ENCODE results near the gene MYO1H. TPM values are rescaled to one million over a fixed set of nuclear protein-coding genes. Genes with fewer than 3 reads are reported as not detected.

The MYO1H gene
- total RNA-seq, 4 donors from 2014 or later = 0.17 to 0.57 TPM; not detected in 2

GRCh38 chr12:109447482-109447881 is 99.8 kb downstream of the MYO1H start:
- TF ChIP-seq CTCF (IDR thresholded peaks at IDR 0.05; ENCODE audit: low read depth) = no peak

- TF ChIP-seq CTCF (IDR thresholded peaks at IDR 0.05; ENCODE audit: low read depth) = no peak
Observed at GRCh38 chr12:109448272-109448671, 100.6 kb downstream of the MYO1H start.

- no peak for TF ChIP-seq CTCF (IDR thresholded peaks at IDR 0.05; ENCODE audit: low read depth)
Observed at GRCh38 chr12:109448707-109449390, 101.1 kb downstream of the MYO1H start.

GRCh38 chr12:109449845-109450532 is 102.3 kb downstream of the MYO1H start:
- TF ChIP-seq CTCF (IDR thresholded peaks at IDR 0.05; ENCODE audit: low read depth) = no peak

GRCh38 chr12:109450980-109451379 is 103.3 kb downstream of the MYO1H start:
- TF ChIP-seq CTCF (IDR thresholded peaks at IDR 0.05; ENCODE audit: low read depth) = no peak

GRCh38 chr12:109451400-109451799 is 103.7 kb downstream of the MYO1H start:
- TF ChIP-seq CTCF (IDR thresholded peaks at IDR 0.05; ENCODE audit: low read depth) = no peak

- TF ChIP-seq CTCF (IDR thresholded peaks at IDR 0.05; ENCODE audit: low read depth) = no peak
Observed at GRCh38 chr12:109452489-109452888, 104.8 kb downstream of the MYO1H start.

Data from subcutaneous adipose tissue (tissue), 4 donors.